Endothelial cell of umbilical vein (primary cell): ENCODE data around the gene DVL1.

Experiments
- MAX ChIP-seq: IDR thresholded peaks from 2 replicates; pipeline ENCODE4 v1.6.1; 2011; ENCODE audit not compliant: insufficient read depth, insufficient read length
- MYC ChIP-seq: IDR thresholded peaks from one replicate; pipeline ENCODE4 v1.6.1; 2011; ENCODE audit warnings: mild to moderate bottlenecking, low read depth, low read length
- POLR2AphosphoS5 ChIP-seq: IDR thresholded peaks from 2 replicates; pipeline ENCODE4 v1.6.1; 2012; ENCODE audit warnings: low read depth, mild to moderate bottlenecking, control low read depth, low read length, moderate library complexity; ENCODE audit not compliant: insufficient read depth
- TF ChIP-seq, protein P1 (sequence below), 2 donors: IDR thresholded peaks; 1 replicate in 1 of 2; 2 replicates in 1 of 2; pipeline ENCODE4 v1.5.1; 2011; ENCODE audit warnings: low read length in 2 of 2, mild to moderate bottlenecking in 2 of 2, moderate library complexity in 2 of 2, control low read depth in 1 of 2, inconsistent platforms in 1 of 2, low read depth in 1 of 2; ENCODE audit not compliant: insufficient read depth in 1 of 2; ENCODE audit errors: extremely low read depth in 1 of 2

GRCh38 chr1:1286313-1287261 is 62.6 kb downstream of the DVL1 start:
- TF ChIP-seq, protein P1, sequence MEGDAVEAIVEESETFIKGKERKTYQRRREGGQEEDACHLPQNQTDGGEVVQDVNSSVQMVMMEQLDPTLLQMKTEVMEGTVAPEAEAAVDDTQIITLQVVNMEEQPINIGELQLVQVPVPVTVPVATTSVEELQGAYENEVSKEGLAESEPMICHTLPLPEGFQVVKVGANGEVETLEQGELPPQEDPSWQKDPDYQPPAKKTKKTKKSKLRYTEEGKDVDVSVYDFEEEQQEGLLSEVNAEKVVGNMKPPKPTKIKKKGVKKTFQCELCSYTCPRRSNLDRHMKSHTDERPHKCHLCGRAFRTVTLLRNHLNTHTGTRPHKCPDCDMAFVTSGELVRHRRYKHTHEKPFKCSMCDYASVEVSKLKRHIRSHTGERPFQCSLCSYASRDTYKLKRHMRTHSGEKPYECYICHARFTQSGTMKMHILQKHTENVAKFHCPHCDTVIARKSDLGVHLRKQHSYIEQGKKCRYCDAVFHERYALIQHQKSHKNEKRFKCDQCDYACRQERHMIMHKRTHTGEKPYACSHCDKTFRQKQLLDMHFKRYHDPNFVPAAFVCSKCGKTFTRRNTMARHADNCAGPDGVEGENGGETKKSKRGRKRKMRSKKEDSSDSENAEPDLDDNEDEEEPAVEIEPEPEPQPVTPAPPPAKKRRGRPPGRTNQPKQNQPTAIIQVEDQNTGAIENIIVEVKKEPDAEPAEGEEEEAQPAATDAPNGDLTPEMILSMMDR (IDR thresholded peaks at IDR 0.05; ENCODE audit: extremely low read depth in 1 of 2, insufficient read depth in 1 of 2, low read depth in 1 of 2, low read length in 2 of 2) = no peak
- TF ChIP-seq POLR2AphosphoS5 (no peak), MAX (no peak), MYC (no peak)
